Measurements from ENCODE around the gene PFDN4. TPM values are rescaled to one million over a fixed set of nuclear protein-coding genes. Genes with fewer than 3 reads are reported as not detected.
"Not testable (repeated sequence)": the region's sequence is repeated elsewhere in the genome, so short reads cannot be mapped to it uniquely, and the experiment has no call there.

The PFDN4 gene
- total and polyA plus RNA-seq, 2 of the 13 experiments (the other 11 are each of a cell fraction or from before 2014, with no cell fraction given), result 59.8 to 227 TPM

GRCh38 chr20:54223285-54223684 lies 15.4 kb downstream of the PFDN4 start (continued):
- TF ChIP-seq U2AF2 (IDR thresholded peaks at IDR 0.05; ENCODE audit: low read depth, low read length), result no peak
- no peak for TF ChIP-seq TEAD3 (CRISPR knock-in tag; optimal IDR thresholded peaks at IDR 0.05; ENCODE audit: borderline replicate concordance)

- Histone ChIP-seq H3K36me3 (replicated peaks in 1 of 2; ENCODE audit: control insufficient read depth in 1 of 2, insufficient read depth in 2 of 2, low read length in 2 of 2) (peaks cover 0 to 9% of the 10 kb centered on the region in 2 experiments; a peak in 2 of 5 replicates), H3K27ac (ENCODE audit: extremely low read length, insufficient read depth, low read length) (no peak overlapping the region), H3K9ac (ENCODE audit: insufficient read depth, low read depth, low read length) (no peak overlapping the region), H3K4me2 (ENCODE audit: low read depth, low read length) (no peak overlapping the region), H2AFZ (ENCODE audit: low read length) (no peak overlapping the region), H3K9me3 (ENCODE audit: low read length) (no peaks in the 10 kb centered on the region), H3K27me3 (ENCODE audit: control insufficient read depth in 1 of 2, insufficient read depth in 2 of 2, low read length in 2 of 2) (no peaks in the 10 kb centered on the region), H3K79me2 (ENCODE audit: insufficient read depth, low read length) (no peaks in the 10 kb centered on the region), H3K4me1 (ENCODE audit: insufficient read depth, low read length) (peaks cover 8% of the 10 kb centered on the region), H3K4me3 (replicated peaks in 1 of 3; ENCODE audit: insufficient read depth in 1 of 3, low read depth in 2 of 3, low read length in 3 of 3) (no peak overlapping the region), H4K20me1 (ENCODE audit: insufficient read depth, low read length) (no peaks in the 10 kb centered on the region)
- 0 out of 4 replicates have a peak, but pooled peaks of 1 of the 2 experiments have one; percentile 3 for TF ChIP-seq MAFK (conservative IDR thresholded peaks at IDR 0.05 in 1 of 2, IDR thresholded peaks at IDR 0.05 in 1 of 2; ENCODE audit: low read length in 2 of 2)
- no peak for TF ChIP-seq AGO1 (IDR thresholded peaks at IDR 0.05; ENCODE audit: low read depth, low read length, poor library complexity, severe bottlenecking)
- ATAC-seq (no peak), FAIRE-seq (no peak), DNase-seq (ENCODE audit: low spot score) (no peak)
- intact Hi-C loops (cut with micrococcal nuclease; ENCODE audit: unreplicated experiment) (no loop called here), in situ Hi-C loops (cut with HindIII; ENCODE audit: extremely low pct_ligation_motif_present, low pct_unique_long_range_greater_than_20kb) (loop anchor here (5.0 to 25.0 kb wide), 2 partner anchors 424 to 1136 kb away; no protein-coding TSS in a partner anchor)
- WGBS (ENCODE audit: low lambda C conversion rate), result 63% methylated on average over 4 of the region's 4 CpGs
- BruUV-seq (replicated peaks), result no TSS peak
- ChIA-PET CTCF (ENCODE audit: low intra/inter-chr PET ratio, low total read pairs) (no interaction called here), POLR2A (interaction anchor here (3.2 kb wide), 1 partner anchor 15 kb away, joined by 10 read pairs; the partner anchor contains the start of gene PFDN4)
Measured at GRCh38 chr20:54223751-54224150, 15.9 kb downstream of the PFDN4 start.

- H3K79me2 ChIP-seq (ENCODE audit: insufficient read depth, low read length); H3K27ac ChIP-seq (ENCODE audit: extremely low read length, insufficient read depth, low read length); intact Hi-C loops (cut with micrococcal nuclease; ENCODE audit: unreplicated experiment); H4K20me1 ChIP-seq (ENCODE audit: insufficient read depth, low read length); H3K4me3 ChIP-seq (replicated peaks in 1 of 3; ENCODE audit: insufficient read depth in 1 of 3, low read depth in 2 of 3, low read length in 3 of 3); DNase-seq (ENCODE audit: low spot score); H3K9me3 ChIP-seq (ENCODE audit: low read length); H3K27me3 ChIP-seq (ENCODE audit: control insufficient read depth in 1 of 2, insufficient read depth in 2 of 2, low read length in 2 of 2); ATAC-seq; FAIRE-seq; H3K36me3 ChIP-seq (replicated peaks in 1 of 2; ENCODE audit: control insufficient read depth in 1 of 2, insufficient read depth in 2 of 2, low read length in 2 of 2); H3K9ac ChIP-seq (ENCODE audit: insufficient read depth, low read depth, low read length); BruUV-seq (replicated peaks); H3K4me2 ChIP-seq (ENCODE audit: low read depth, low read length); H2AFZ ChIP-seq (ENCODE audit: low read length); H3K4me1 ChIP-seq (ENCODE audit: insufficient read depth, low read length); CTCF ChIA-PET (ENCODE audit: low intra/inter-chr PET ratio, low total read pairs); POLR2A ChIA-PET; TF ChIP-seq LCORL (CRISPR knock-in tag; IDR thresholded peaks at IDR 0.05): not testable (repeated sequence)
- peak; percentile 80 for TF ChIP-seq LCORL (IDR thresholded peaks at IDR 0.05)
- WGBS (ENCODE audit: low lambda C conversion rate), result 79% methylated on average over 9 of the region's 9 CpGs
- in situ Hi-C loops (cut with HindIII; ENCODE audit: extremely low pct_ligation_motif_present, low pct_unique_long_range_greater_than_20kb), result loop anchor here (5.0 to 25.0 kb wide), 2 partner anchors 423 to 1137 kb away; no protein-coding TSS in a partner anchor
Measured at GRCh38 chr20:54224642-54225041, 16.8 kb downstream of the PFDN4 start.
